Measurements from ENCODE around the gene FARP1.

Gene FARP1

GRCh38 chr13:98480915-98481877 is 338.3 kb downstream of the FARP1 start:
- CTCF ChIA-PET, result interaction anchor here (0.8 to 3.5 kb wide), 9 partner anchors 8 to 361 kb away, joined by 3 to 27 read pairs (median 5); no protein-coding TSS in a partner anchor
- H3K4me3 ChIP-seq (ENCODE audit: low read depth, low read length), result no peak overlapping the region
- DNase-seq (ENCODE audit: low read depth, low spot score), result no peak
- TF ChIP-seq CTCF (IDR thresholded peaks at IDR 0.05; ENCODE audit: insufficient read depth, low read length, missing control alignments), result no peak
- POLR2A ChIA-PET, result interaction anchor here (0.6 kb wide), 1 partner anchor 451 kb away, joined by 3 read pairs; no protein-coding TSS in a partner anchor

- no peak overlapping the region for H3K4me3 ChIP-seq (ENCODE audit: low read depth, low read length)
- peak; percentile 16 for TF ChIP-seq CTCF (IDR thresholded peaks at IDR 0.05; ENCODE audit: insufficient read depth, low read length, missing control alignments)
- ChIA-PET POLR2A (interaction anchor here (2.0 kb wide), 1 partner anchor 94 kb away, joined by 9 read pairs; the partner anchor contains the start of gene STK24), CTCF (interaction anchor here (0.8 to 3.5 kb wide), 14 partner anchors 10 to 360 kb away, joined by 3 to 27 read pairs (median 4); no protein-coding TSS in a partner anchor)
- no peak for DNase-seq (ENCODE audit: low read depth, low spot score)
Observed at GRCh38 chr13:98482476-98483444, 339.9 kb downstream of the FARP1 start.

- DNase-seq (ENCODE audit: low read depth, low spot score), result no peak
- H3K4me3 ChIP-seq (ENCODE audit: low read depth, low read length), result no peak overlapping the region
- ChIA-PET POLR2A (interaction anchor here (1.4 to 2.4 kb wide), 4 partner anchors 10 to 93 kb away, joined by 3 to 9 read pairs (median 6); partner anchors contain the start of gene STK24), CTCF (interaction anchor here (0.8 to 3.0 kb wide), 12 partner anchors 11 to 634 kb away, joined by 3 to 27 read pairs (median 3); no protein-coding TSS in a partner anchor)
- no peak for TF ChIP-seq CTCF (IDR thresholded peaks at IDR 0.05; ENCODE audit: insufficient read depth, low read length, missing control alignments)
Observed at GRCh38 chr13:98483601-98484288, 340.9 kb downstream of the FARP1 start.

GRCh38 chr13:98484289-98485219 is 341.7 kb downstream of the FARP1 start:
- CTCF ChIA-PET, result interaction anchor here (0.8 to 2.2 kb wide), 11 partner anchors 12 to 635 kb away, joined by 3 to 17 read pairs (median 4); no protein-coding TSS in a partner anchor
- POLR2A ChIA-PET, result interaction anchor here (0.9 to 2.4 kb wide), 6 partner anchors 8 to 92 kb away, joined by 3 to 9 read pairs (median 3); partner anchors contain the start of gene STK24
- no peak overlapping the region for H3K4me3 ChIP-seq (ENCODE audit: low read depth, low read length)
- DNase-seq (ENCODE audit: low read depth, low spot score), result peak; percentile 87
- TF ChIP-seq CTCF (IDR thresholded peaks at IDR 0.05; ENCODE audit: insufficient read depth, low read length, missing control alignments), result no peak

- CTCF ChIA-PET, result interaction anchor here (1.6 to 2.2 kb wide), 6 partner anchors 19 to 188 kb away, joined by 3 to 17 read pairs (median 6); no protein-coding TSS in a partner anchor
- no peak overlapping the region for H3K4me3 ChIP-seq (ENCODE audit: low read depth, low read length)
- TF ChIP-seq CTCF (IDR thresholded peaks at IDR 0.05; ENCODE audit: insufficient read depth, low read length, missing control alignments), result no peak
- no peak for DNase-seq (ENCODE audit: low read depth, low spot score)
- POLR2A ChIA-PET, result interaction anchor here (2.4 kb wide), 1 partner anchor 23 kb away, joined by 8 read pairs; no protein-coding TSS in a partner anchor
Observed at GRCh38 chr13:98485561-98485960, 342.7 kb downstream of the FARP1 start.

Data from AG04449 (cell line).